ENCODE data around the gene ELMO3.

ELMO3 gene

GRCh38 chr16:67226295-67226803, 27.4 kb downstream of the ELMO3 start:
- DNase-seq (ENCODE audit: low spot score): no peak

GRCh38 chr16:67226804-67227566, 28.1 kb downstream of the ELMO3 start, which contains the start of gene TMEM208:
Gene TMEM208, plus strand, starts transcription at chr16:67227130. Its CDS starts 89 bp downstream, at chr16:67227219.
- DNase-seq (ENCODE audit: low spot score): peak; percentile 98

GRCh38 chr16:67227567-67227921, 28.6 kb downstream of the ELMO3 start:
- no peak for DNase-seq (ENCODE audit: low spot score)

- no peak for DNase-seq (ENCODE audit: low spot score)
These were observed 29.3 kb downstream of the ELMO3 start for GRCh38 chr16:67228034-67228785.

GRCh38 chr16:67228905-67229304, 30.0 kb downstream of the ELMO3 start:
- no peak for DNase-seq (ENCODE audit: low spot score)

GRCh38 chr16:67229906-67230808, 31.2 kb downstream of the ELMO3 start:
- no peak for DNase-seq (ENCODE audit: low spot score)

- DNase-seq (ENCODE audit: low spot score): no peak
These were observed 32.1 kb downstream of the ELMO3 start for GRCh38 chr16:67230809-67231660.

GRCh38 chr16:67233596-67233995, 34.7 kb downstream of the ELMO3 start:
- DNase-seq (ENCODE audit: low spot score): no peak

GRCh38 chr16:67234180-67234597, 35.3 kb downstream of the ELMO3 start:
- DNase-seq (ENCODE audit: low spot score): no peak

- DNase-seq (ENCODE audit: low spot score): peak; percentile 36
These were observed 37.1 kb downstream of the ELMO3 start for GRCh38 chr16:67235816-67236562.

GRCh38 chr16:67236563-67237395, 37.8 kb downstream of the ELMO3 start:
- peak; percentile 86 for DNase-seq (ENCODE audit: low spot score)

- no peak for DNase-seq (ENCODE audit: low spot score)
These were observed 38.7 kb downstream of the ELMO3 start for GRCh38 chr16:67237396-67238277.

GRCh38 chr16:67238278-67238575, 39.3 kb downstream of the ELMO3 start:
- no peak for DNase-seq (ENCODE audit: low spot score)

GRCh38 chr16:67238806-67239470, 40.0 kb downstream of the ELMO3 start:
- no peak for DNase-seq (ENCODE audit: low spot score)

- no peak for DNase-seq (ENCODE audit: low spot score)
These were observed 41.6 kb downstream of the ELMO3 start for GRCh38 chr16:67240506-67240905.

GRCh38 chr16:67241008-67241900, 42.3 kb downstream of the ELMO3 start:
- DNase-seq (ENCODE audit: low spot score): peak; percentile 88

- DNase-seq (ENCODE audit: low spot score): no peak
These were observed 43.3 kb downstream of the ELMO3 start for GRCh38 chr16:67242138-67242730.

All from AG08395 (cell line).